AG20443 (cell line): ENCODE results near the gene FLYWCH2.
"Not testable (repeated sequence)": the region's sequence is repeated elsewhere in the genome, so short reads cannot be mapped to it uniquely, and the experiment has no call there.

Source experiments
- DNase-seq: peaks from one replicate; pipeline ENCODE4 v3.0.0; 2012; ENCODE audit warnings: low spot score, mixed read lengths

The FLYWCH2 gene

DNA sequence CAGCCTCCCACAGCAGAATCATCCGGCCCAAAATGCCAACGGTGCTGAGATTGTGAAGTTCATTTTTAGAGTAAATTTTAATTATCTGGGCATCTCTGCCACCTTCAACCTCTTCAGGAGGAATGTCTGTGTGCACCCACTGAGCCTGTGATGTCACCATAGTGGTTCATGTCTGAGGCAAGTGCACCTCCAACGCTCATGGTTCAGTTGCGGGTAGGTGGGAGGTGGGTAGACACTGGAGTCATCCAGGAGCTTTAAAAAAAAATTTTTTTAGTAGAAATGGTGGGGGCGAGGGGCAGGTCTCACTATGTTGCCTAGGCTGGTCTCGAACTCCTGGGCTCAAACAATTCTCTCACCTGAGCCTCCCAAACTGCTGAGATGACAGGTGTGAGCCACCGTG, 30.6 kb downstream of the FLYWCH2 start:
- DNase-seq: no peak

- no peak for DNase-seq
Observed at GRCh38 chr16:2914233-2914632, 31.2 kb downstream of the FLYWCH2 start.

GRCh38 chr16:2915196-2915929, 32.3 kb downstream of the FLYWCH2 start:
- no peak for DNase-seq

- peak; percentile 75 for DNase-seq
Observed at GRCh38 chr16:2919511-2920255, 36.7 kb downstream of the FLYWCH2 start.

- DNase-seq: no peak
Observed at GRCh38 chr16:2923481-2923880, 40.5 kb downstream of the FLYWCH2 start.

DNA sequence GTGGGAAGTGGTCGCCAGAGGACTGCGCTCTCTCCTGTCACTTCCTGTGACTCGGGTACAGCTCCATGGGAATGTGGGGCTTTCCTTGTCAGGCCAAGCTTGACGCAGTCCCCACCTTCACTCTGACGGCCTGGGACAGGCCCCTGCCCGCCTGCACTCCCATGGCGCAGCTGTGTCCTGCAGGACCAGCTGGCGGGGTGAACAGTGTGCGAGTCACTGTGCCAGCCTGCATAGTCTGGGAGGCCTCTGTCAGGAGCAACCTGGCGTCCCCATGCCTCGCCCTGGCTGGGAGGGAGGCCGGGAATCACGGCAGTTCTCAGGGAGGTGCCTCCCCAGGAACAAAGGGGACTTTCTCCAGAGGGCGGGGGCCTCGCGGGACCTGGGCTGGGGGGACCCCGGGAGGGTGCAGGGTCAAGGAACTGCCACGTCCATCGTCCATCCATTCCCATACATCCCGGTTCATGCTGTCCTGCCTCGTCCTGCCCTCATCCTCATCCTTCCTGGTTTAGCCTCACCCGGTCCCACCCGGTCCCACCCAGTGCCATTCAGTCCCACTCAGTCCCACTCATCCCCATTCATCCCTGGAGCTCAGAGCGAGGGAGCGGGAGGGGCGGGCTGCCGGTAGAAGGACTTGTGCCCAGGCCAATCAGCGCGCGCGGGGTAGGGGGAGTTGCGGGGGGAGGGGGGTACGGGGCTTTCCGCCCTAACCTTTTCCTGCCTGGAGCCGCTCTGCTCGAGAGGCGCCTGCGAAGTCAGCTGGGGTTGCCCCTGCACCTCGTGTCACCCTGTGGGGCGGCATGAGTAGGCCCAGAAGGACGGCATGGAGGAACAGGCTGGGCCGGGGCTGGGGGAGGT, 42.1 kb downstream of the FLYWCH2 start:
- no peak for DNase-seq

- DNase-seq: no peak
Observed at GRCh38 chr16:2925951-2926649, 43.1 kb downstream of the FLYWCH2 start.

DNA sequence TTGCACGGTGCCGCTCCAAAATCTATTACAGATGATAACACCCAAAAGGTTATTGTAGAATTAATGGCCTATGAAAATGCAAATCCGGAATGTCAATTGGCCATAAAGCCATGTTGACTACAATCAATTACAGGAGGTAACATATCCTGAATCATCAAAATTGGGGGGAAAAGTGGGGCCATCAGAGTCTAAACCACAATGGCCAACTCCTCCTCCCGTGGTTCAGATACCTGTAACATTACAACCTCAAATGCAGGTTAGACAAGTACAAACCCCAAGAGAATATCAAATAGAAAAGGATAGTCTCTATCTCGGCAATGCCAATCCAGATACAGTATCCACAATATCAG, 43.6 kb downstream of the FLYWCH2 start:
- DNase-seq: no peak

DNA sequence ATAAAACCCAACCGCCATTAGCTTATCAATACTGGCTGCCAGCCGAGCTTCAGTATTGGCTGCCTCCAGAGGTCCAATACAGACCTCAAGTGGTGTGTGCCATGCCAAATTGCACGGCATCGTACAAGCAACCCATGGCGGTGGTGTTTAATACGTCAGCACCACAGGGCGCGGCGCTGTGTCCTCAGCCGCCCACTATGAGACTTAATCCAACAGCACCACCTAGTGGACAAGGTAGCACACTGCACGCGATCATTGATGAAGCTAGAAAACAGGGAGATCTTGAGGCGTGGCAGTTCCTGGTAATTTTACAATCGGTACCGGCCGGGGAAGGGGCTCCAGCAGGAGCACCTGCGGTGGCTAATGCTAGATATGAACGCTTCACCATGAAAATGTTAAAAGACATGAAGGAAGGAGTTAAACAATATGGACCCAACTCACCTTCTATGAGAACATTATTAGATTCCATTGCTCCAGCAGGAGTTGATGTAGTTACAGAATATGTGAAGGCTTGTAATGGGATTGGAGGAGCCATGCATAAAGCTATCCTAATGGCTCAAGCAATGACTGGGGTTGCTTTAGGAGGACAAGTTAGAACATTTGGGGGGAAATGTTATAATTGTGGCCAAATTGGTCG, 44.1 kb downstream of the FLYWCH2 start:
- peak; percentile 88 for DNase-seq

DNA sequence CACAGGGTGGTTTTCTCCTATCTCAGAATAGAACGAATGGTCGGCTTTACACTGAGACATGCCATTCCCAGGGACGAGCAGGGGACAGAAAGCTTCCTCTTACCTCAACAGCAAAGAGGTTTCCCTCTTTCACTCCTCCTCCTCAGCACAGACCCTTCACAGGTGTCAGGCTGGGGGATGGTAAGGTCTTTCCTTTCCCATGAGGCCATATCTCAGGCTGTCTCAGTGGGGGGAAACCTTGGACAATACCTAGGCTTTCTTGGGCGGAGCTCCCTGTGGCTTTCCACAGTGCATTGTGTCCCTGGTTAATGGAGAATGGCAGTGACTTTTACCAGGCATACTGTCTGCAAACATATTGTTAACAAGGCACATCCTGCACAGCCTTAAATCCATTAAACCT, 45.1 kb downstream of the FLYWCH2 start:
- not testable (repeated sequence) for DNase-seq

DNA sequence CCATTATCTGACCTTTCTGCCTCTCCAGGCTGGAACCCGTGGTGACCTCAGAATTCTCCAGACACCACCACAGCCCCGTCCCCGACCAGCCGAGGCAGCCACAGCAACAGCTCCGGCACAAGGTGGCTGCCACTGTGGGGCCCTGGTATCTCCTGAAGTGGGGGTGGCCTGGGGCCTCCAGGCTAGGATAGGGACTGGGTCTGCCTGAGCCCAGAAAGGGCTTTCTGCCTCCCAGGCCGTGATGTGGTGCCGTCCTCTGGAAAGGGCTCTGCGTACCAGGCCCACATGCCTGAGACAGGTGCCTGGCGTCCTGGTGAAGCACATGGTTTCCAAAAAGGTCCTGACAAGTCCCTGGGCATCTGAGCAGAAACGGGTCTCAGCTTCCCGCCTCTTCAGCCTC, 45.8 kb downstream of the FLYWCH2 start:
- no peak for DNase-seq

GRCh38 chr16:2929693-2930092, 46.7 kb downstream of the FLYWCH2 start:
- DNase-seq: no peak

GRCh38 chr16:2930236-2930635, 47.2 kb downstream of the FLYWCH2 start:
- DNase-seq: no peak

GRCh38 chr16:2931231-2931914, 48.4 kb downstream of the FLYWCH2 start:
- DNase-seq: not testable (repeated sequence)

DNA sequence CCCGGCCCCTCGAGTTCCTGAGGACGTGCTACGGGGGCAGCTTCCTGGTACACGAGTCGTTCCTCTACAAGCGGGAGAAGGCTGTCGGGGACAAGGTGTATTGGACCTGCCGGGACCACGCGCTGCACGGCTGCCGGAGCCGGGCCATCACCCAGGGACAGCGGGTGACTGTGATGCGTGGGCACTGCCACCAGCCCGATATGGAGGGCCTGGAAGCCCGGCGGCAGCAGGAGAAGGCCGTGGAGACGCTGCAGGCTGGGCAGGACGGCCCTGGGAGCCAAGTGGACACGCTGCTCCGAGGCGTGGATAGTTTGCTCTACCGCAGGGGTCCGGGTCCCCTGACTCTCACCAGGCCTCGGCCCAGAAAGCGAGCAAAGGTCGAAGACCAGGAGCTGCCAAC, 50.1 kb downstream of the FLYWCH2 start:
- no peak for DNase-seq

- DNase-seq: no peak
Observed at GRCh38 chr16:2933701-2934100, 50.7 kb downstream of the FLYWCH2 start.

- DNase-seq: no peak
Observed at GRCh38 chr16:2934450-2934849, 51.4 kb downstream of the FLYWCH2 start.

GRCh38 chr16:2936436-2937011, 53.5 kb downstream of the FLYWCH2 start:
- no peak for DNase-seq

- DNase-seq: peak; percentile 5
Observed at GRCh38 chr16:2937170-2937569, 54.2 kb downstream of the FLYWCH2 start.

GRCh38 chr16:2938206-2938605, 55.2 kb downstream of the FLYWCH2 start:
- no peak for DNase-seq

DNA sequence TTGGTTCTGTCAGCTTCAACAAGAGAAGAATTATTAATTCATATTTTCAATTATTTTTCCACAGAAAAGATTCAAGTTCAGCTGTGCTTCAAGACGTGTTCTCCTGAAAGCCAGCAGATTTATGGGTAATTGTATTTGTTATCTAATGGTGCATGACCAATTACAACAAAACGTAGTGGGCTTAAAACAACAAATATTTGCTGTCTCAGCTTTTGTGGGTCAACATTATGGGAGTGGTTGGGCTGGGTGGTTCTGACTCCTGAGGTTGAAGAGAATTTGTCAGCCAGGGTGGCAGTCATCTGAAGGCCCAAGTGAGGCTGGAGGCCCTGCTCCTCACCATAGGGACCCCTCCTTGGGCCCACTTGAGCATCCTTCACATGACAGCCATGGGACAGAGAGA, 57.0 kb downstream of the FLYWCH2 start:
- DNase-seq: no peak
